Osteoblast (primary cell): ENCODE data around the gene FBXO4. TPM values are rescaled to one million over a fixed set of nuclear protein-coding genes. Genes with fewer than 3 reads are reported as not detected.
"Not testable (repeated sequence)": the region's sequence is repeated elsewhere in the genome, so short reads cannot be mapped to it uniquely, and the experiment has no call there.

Experiments used
- DNase-seq: peaks from one replicate; pipeline ENCODE4 v3.0.0; 2011; ENCODE audit warnings: low spot score, mixed read lengths; ENCODE audit not compliant: insufficient read length; ENCODE audit errors: missing footprints
- H2AFZ ChIP-seq: 2 replicates; pipeline ENCODE4 v1.6.0; 2011; ENCODE audit warnings: mild to moderate bottlenecking, low read length
- H3K27ac ChIP-seq: 2 replicates; pipeline ENCODE4 v1.5.1; 2011; ENCODE audit warnings: mild to moderate bottlenecking, low read depth, low read length, moderate library complexity
- H3K27me3 ChIP-seq: 2 replicates; pipeline ENCODE4 v1.6.0; 2012; ENCODE audit warnings: mild to moderate bottlenecking, control low read depth, inconsistent platforms, low read length, moderate library complexity; ENCODE audit not compliant: insufficient read depth
- H3K36me3 ChIP-seq: 2 replicates; pipeline ENCODE4 v1.5.1; 2011; ENCODE audit warnings: mild to moderate bottlenecking, low read length, control low read depth, moderate library complexity; ENCODE audit not compliant: insufficient read depth
- H3K4me1 ChIP-seq: 2 replicates; pipeline ENCODE4 v1.5.1; 2011; ENCODE audit warnings: mild to moderate bottlenecking, low read length, control low read depth, moderate library complexity; ENCODE audit not compliant: insufficient read depth
- H3K4me2 ChIP-seq: 2 replicates; pipeline ENCODE4 v1.6.0; 2011; ENCODE audit warnings: mild to moderate bottlenecking, low read length; ENCODE audit not compliant: insufficient read depth
- H3K4me3 ChIP-seq: fragments of 200-600 bp; sonication (generic); 3 replicates; pipeline ENCODE4 v1.5.1; 2012; ENCODE audit warnings: mild to moderate bottlenecking, low read length, inconsistent platforms; ENCODE audit not compliant: insufficient read depth
- H3K79me2 ChIP-seq: 2 replicates; pipeline ENCODE4 v1.6.0; 2012; ENCODE audit warnings: mild to moderate bottlenecking, low read length, control low read depth, inconsistent platforms; ENCODE audit not compliant: insufficient read depth
- H3K9me3 ChIP-seq: 2 replicates; pipeline ENCODE4 v1.5.1; 2011; ENCODE audit warnings: low read depth, low read length, control low read depth
- H4K20me1 ChIP-seq: 2 replicates; pipeline ENCODE4 v1.6.0; 2012; ENCODE audit warnings: mild to moderate bottlenecking, low read length, control low read depth; ENCODE audit not compliant: insufficient read depth
- total RNA-seq: library from RNA; depleted of rRNA; stranded (reverse); fragments of >200 nt; gene quantifications from 2 replicates; pipeline ENCODE4 v1.2.3, GENCODE V29; 2012
- TF ChIP-seq, protein P1 (sequence below): IDR thresholded peaks from 2 replicates; pipeline ENCODE4 v1.5.1; 2011; ENCODE audit warnings: mild to moderate bottlenecking, low read depth, low read length, moderate library complexity; ENCODE audit errors: extremely low read depth

The FBXO4 gene
- total RNA-seq, 1 donor, result 14.5 TPM

- Histone ChIP-seq H3K27ac (no peak overlapping the region), H3K4me1 (no peaks in the 10 kb centered on the region), H3K27me3 (no peaks in the 10 kb centered on the region), H3K4me2 (no peak overlapping the region), H4K20me1 (no peaks in the 10 kb centered on the region), H3K4me3 (no peak overlapping the region), H3K9me3 (no peaks in the 10 kb centered on the region), H2AFZ (no peak overlapping the region), H3K36me3 (no peaks in the 10 kb centered on the region), H3K79me2 (no peaks in the 10 kb centered on the region)
- DNase-seq, result no peak
- TF ChIP-seq, protein P1, sequence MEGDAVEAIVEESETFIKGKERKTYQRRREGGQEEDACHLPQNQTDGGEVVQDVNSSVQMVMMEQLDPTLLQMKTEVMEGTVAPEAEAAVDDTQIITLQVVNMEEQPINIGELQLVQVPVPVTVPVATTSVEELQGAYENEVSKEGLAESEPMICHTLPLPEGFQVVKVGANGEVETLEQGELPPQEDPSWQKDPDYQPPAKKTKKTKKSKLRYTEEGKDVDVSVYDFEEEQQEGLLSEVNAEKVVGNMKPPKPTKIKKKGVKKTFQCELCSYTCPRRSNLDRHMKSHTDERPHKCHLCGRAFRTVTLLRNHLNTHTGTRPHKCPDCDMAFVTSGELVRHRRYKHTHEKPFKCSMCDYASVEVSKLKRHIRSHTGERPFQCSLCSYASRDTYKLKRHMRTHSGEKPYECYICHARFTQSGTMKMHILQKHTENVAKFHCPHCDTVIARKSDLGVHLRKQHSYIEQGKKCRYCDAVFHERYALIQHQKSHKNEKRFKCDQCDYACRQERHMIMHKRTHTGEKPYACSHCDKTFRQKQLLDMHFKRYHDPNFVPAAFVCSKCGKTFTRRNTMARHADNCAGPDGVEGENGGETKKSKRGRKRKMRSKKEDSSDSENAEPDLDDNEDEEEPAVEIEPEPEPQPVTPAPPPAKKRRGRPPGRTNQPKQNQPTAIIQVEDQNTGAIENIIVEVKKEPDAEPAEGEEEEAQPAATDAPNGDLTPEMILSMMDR, result no peak
Observed at GRCh38 chr5:41978676-41979075, 53.6 kb downstream of the FBXO4 start.

- H3K79me2 ChIP-seq, result no peaks in the 10 kb centered on the region
- no peak overlapping the region for H3K27ac ChIP-seq
- H4K20me1 ChIP-seq, result no peaks in the 10 kb centered on the region
- no peak overlapping the region for H3K4me2 ChIP-seq
- H3K27me3 ChIP-seq, result no peaks in the 10 kb centered on the region
- TF ChIP-seq, protein P1, result no peak
- H3K4me1 ChIP-seq, result no peaks in the 10 kb centered on the region
- no peak overlapping the region for H3K4me3 ChIP-seq
- no peak overlapping the region for H2AFZ ChIP-seq
- no peak for DNase-seq
- H3K9me3 ChIP-seq, result no peaks in the 10 kb centered on the region
- H3K36me3 ChIP-seq, result no peaks in the 10 kb centered on the region
Observed at GRCh38 chr5:41980396-41980795, 55.3 kb downstream of the FBXO4 start.

DNA sequence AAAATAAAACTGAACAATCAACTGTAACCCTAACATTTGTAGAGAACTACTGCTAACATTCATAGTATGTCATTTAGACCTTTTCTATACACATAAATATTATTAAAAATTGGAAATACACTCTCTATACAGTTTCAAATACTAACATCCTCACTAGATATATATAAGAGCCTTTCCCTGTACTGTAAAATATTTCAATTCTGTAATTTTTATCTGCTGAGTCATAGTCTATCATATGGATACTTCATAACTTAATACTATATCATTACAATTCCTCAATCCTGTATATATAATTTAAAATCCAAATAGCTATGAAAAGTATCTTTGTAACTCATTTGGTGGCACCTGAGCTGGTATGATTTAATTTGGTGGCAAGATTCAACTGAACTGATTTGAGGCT, 55.8 kb downstream of the FBXO4 start:
- Histone ChIP-seq H3K27me3 (no peaks in the 10 kb centered on the region), H4K20me1 (no peaks in the 10 kb centered on the region), H3K4me3 (no peak overlapping the region), H3K4me1 (no peaks in the 10 kb centered on the region), H3K9me3 (no peaks in the 10 kb centered on the region), H3K4me2 (no peak overlapping the region), H3K36me3 (no peaks in the 10 kb centered on the region), H3K79me2 (no peaks in the 10 kb centered on the region), H3K27ac (no peak overlapping the region), H2AFZ (no peak overlapping the region)
- TF ChIP-seq, protein P1, result no peak
- DNase-seq, result no peak

DNA sequence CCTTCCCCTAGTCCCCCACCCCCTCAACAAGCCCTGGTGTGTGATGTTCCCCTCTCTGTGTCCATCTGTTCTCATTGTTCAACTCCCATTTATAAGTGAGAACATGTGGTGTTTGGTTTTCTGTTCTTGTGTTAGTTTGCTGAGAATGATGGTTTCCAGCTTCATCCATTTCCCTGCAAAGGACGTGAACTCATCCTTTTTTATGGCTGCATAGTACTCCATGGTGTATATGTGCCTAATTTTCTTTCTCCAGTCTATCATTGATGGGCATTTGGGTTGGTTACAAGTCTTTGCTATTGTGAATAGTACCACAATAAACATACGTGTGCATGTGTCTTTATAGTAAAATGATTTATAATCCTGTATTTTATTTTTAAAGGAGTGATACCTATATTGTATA, 57.8 kb downstream of the FBXO4 start:
- not testable (repeated sequence) for H3K27me3 ChIP-seq, H3K4me3 ChIP-seq, H3K4me2 ChIP-seq, H3K27ac ChIP-seq, H3K4me1 ChIP-seq, H3K79me2 ChIP-seq, H4K20me1 ChIP-seq, H2AFZ ChIP-seq, DNase-seq, H3K9me3 ChIP-seq, H3K36me3 ChIP-seq
